Thoracic aorta endothelial cell (primary cell): Measurements from ENCODE around the gene EPM2AIP1. TPM values are rescaled to one million over a fixed set of nuclear protein-coding genes. Genes with fewer than 3 reads are reported as not detected.

Experiments
- small RNA-seq: library from RNA; depleted of rRNA; stranded (forward); fragments of <200 nt; gene quantifications from one replicate; pipeline ENCODE3, GENCODE V24; 2012
- total RNA-seq: library from RNA; depleted of rRNA; stranded (reverse); fragments of >200 nt; gene quantifications from 2 replicates; pipeline ENCODE4 v1.2.3, GENCODE V29; 2012

The EPM2AIP1 gene
- 26.9 and 32.8 TPM in 2 replicates for total RNA-seq

DNA sequence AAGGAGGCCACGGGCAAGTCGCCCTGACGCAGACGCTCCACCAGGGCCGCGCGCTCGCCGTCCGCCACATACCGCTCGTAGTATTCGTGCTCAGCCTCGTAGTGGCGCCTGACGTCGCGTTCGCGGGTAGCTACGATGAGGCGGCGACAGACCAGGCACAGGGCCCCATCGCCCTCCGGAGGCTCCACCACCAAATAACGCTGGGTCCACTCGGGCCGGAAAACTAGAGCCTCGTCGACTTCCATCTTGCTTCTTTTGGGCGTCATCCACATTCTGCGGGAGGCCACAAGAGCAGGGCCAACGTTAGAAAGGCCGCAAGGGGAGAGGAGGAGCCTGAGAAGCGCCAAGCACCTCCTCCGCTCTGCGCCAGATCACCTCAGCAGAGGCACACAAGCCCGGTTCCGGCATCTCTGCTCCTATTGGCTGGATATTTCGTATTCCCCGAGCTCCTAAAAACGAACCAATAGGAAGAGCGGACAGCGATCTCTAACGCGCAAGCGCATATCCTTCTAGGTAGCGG is at the start of gene EPM2AIP1:
Gene EPM2AIP1, minus strand, starts transcription at position 326 of the 520 bp plus-strand sequence. Its CDS starts 54 bp downstream, at position 272.

DNA sequence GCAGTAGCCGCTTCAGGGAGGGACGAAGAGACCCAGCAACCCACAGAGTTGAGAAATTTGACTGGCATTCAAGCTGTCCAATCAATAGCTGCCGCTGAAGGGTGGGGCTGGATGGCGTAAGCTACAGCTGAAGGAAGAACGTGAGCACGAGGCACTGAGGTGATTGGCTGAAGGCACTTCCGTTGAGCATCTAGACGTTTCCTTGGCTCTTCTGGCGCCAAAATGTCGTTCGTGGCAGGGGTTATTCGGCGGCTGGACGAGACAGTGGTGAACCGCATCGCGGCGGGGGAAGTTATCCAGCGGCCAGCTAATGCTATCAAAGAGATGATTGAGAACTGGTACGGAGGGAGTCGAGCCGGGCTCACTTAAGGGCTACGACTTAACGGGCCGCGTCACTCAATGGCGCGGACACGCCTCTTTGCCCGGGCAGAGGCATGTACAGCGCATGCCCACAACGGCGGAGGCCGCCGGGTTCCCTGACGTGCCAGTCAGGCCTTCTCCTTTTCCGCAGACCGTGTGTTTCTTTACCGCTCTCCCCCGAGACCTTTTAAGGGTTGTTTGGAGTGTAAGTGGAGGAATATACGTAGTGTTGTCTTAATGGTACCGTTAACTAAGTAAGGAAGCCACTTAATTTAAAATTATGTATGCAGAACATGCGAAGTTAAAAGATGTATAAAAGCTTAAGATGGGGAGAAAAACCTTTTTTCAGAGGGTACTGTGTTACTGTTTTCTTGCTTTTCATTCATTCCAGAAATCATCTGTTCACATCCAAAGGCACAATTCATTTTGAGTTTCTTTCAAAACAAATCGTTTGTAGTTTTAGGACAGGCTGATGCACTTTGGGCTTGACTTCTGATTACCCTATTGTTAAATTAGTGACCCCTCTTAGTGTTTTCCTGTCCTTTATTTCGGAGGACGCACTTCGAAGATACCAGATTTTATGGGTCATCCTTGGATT is 674 bp upstream of the EPM2AIP1 start, which contains the start of gene MLH1:
Gene MLH1, plus strand, starts transcription at position 193 of the 958 bp plus-strand sequence. Its CDS starts 30 bp downstream, at position 223.

DNA sequence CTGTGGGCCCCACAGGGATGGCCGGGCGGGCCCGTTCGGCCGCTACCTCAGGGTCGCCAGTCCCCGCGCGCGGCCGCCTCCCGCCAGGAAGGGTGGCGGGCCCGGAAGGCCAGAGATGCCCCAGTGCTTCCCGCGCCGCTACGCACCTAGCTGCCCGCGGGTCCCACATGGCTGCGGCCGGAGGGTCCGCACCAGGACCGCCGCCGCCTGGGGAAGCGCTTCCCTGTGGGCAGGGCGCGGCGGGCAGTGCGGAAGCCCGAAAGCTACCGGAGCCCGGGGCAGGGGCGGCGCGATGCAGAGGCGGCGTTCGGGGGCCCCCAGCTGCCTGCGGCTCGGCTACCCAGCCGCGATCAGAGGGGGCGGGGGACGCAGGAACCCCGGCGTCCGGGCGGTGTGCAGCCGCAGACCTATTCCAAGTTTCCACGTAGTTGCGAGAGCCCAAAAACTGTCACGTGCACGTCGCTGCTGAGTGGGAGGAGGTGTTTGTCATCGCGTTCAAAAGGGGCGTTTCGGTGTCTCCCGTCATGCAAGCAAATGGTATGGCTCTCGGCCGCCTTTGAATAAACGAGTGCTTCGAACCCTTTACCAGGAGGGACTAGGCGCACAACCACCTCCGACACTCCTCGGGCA is 48.2 kb downstream of the EPM2AIP1 start, which contains the start of gene TRANK1:
Gene TRANK1, minus strand, starts transcription at position 414 of the 630 bp plus-strand sequence. Its CDS starts 245 bp downstream, at position 169.

Small RNAs within 50 kb of the gene (small RNA-seq; reads per million reads assigned to genes)
- not detected for gene RNU6ATAC4P

Other genes with a start within 250 kb of the EPM2AIP1 start
- gene DCLK3, start 228.6 kb downstream of the EPM2AIP1 start, total RNA-seq = not detected in 2 replicates
- gene TRANK1, start 48.1 kb downstream of the EPM2AIP1 start, total RNA-seq = 8.5 and 15.0 TPM in 2 replicates
- 41.4 and 79.7 TPM in 2 replicates for gene MLH1, start 387 bp upstream of the EPM2AIP1 start, total RNA-seq
- 89.4 and 90.5 TPM in 2 replicates for gene LRRFIP2, start 181.5 kb upstream of the EPM2AIP1 start, total RNA-seq